Activated T-cell treated with anti-CD3 and anti-CD28 coated beads for 48 hours (primary cell): Measurements from ENCODE around the gene TMCO5A.
"Not testable (repeated sequence)": the region's sequence is repeated elsewhere in the genome, so short reads cannot be mapped to it uniquely, and the experiment has no call there.

Experiments used
- DNase-seq: peaks from one replicate; pipeline ENCODE4 v3.0.0-alpha.2; 2020; ENCODE audit warnings: low read depth

Gene TMCO5A

DNA sequence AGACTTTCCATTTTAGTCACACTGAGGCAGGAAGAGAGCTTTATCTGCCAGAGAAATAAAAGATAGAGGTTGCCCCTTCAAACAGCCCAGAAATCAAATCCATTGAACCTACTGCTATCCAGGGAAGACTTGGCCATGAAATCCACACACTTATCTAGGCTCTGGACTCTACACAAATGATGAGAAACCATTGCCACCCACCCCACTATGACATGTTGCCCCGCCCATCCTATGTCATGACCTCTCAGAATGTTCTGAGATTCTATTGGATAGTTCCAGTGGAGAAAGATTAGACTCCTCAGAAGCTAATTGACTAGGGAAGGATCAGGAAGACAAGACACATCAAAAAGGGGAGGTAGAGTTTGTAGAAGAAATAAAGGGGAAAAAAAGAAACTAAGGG lies at the start of gene TMCO5A:
TMCO5A (plus strand) TSS at position 301 of the 400 bp plus-strand sequence. CDS start 1,684 bp downstream, outside the sequence.
- DNase-seq, result no peak

DNA sequence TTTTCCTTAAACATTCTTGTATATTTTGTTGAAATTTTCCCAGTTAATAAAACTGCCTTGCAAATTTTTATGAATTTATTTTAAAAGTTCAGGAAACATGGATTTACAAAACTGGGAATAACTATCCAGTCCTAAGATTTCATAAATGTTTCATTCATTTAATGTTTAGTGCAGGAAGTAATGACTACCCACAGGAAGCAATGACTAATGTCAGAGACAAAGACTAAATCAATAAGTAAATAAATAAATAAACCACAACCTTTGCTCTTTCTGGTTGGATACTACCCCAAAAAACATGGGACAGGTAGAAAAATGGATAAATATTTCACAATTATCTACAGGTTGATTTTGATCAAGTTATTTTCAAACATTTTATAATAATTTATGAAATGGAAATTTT lies 48.8 kb upstream of the TMCO5A start:
- no peak for DNase-seq

DNA sequence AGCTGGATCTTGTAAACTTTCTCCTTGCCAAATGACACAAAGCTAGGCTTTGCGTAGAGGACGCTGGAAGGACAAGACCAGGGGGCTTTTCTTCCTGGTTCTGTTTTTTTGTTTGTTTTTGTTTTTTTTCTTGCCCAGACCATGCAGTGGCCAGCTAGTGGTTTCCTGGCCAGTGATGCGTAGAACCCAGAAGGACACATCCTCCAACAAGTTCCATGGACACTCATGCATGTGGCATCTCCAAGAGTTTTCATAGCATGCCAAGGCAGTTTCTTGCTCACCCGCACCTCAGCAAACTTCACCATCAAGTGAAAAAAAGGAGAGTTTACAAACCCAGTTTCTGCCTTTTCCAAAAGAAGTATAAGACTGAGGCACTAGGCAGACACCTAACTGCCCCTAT lies 46.1 kb upstream of the TMCO5A start:
- no peak for DNase-seq

DNA sequence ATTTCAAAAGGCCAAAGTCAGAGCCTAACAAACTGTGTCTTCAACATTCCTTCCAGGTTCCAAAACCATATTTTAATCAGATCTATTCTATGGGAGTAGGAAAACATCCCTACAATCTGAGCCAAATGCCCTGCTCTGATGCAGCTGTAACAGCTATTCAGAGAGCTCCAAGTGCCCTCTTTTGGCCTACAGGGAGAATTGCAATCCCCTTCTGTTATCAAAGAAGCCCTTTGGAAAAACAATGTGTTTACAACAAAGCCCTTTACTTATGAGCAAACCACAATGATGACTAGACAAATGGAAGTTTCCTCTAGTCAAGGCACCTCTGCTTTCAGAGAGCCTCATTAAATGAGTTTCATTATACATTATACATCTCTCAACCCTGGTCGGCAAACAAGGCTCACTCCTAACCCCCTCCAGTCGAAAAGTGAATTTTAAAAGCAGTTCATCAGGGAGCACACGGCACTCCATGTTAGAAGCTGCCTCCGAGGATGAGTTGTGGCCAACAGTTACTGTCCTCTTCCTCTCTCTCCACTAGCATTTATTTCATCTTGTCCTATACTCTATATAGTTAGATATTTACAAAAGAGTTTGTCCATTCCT lies 42.6 kb upstream of the TMCO5A start:
- no peak for DNase-seq

DNA sequence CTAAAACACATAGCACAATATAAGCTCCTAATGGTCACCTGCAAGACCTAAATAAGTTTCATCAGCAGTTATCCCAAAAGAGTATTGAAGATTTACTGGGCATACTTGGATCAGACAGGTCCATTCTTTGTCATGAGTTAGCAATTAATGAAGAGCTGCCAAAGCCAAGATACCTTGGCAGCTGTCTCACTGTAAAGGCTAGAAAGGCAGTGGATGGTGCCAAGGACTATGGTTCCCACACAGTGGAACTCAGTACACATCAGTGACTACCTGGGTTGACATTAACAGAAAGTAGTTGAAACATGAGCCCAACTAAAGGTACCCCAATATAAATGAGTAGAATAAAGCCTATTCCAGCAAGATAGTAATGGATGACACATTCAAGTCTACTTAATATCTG lies 41.1 kb upstream of the TMCO5A start:
- DNase-seq, result no peak

DNA sequence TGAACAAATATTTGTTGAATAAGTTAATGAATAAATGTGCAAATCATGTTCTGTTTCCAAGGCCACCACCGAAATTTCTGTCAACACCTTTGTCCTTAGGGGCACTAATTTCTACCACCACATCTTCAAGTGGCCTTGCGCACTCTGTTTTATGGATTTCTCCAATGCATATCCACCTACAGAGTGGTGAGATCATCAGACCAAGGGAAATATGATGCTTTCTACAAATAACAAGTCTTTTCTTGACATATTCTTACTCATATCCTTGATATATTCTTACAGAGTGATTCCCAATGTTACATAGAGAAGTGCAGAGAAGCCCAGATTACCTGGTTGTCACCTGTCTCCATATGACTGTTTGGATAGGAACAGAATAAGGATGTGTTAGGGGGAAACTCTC lies 36.1 kb upstream of the TMCO5A start:
- no peak for DNase-seq

DNA sequence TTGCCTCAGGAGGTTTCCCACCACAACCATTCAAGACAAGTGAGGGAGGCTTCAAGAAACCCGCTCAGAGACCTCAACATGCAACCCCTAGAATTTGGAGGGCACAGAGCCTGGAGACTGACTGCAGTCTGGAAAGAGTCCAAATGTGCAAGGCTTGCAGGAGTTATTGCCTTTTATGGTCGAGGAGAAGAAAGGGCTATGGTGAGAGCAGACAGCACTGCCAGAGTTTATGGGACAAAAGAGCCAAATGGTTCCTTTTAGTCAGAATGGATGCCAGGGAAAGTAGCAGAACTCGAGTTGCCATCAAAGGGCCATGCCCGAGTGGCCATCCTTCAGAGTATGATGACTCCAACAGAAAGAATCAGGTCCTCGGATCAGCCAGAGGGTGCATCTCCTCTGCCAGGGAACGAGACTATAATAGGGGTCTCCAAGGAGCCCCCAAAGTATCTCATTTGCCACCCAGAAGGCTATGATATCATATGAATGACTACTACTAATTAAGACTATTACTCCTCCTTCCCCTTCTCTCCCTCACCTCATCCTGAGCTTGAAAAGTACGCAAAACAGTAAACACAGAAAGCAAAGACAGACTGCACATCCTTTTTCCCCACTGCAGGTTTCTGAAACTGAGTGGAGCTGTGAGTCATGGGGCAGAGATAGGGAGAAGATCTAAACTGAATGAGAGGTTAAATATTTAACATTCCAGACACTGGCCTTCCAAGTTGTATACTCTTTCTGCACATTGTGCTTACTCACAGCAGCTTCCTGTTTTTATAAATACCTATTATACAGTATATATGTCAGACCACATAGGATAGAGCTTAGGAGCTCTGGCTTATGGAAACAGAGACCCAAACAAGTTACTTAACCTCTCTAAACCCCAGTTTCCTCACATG lies 33.9 kb upstream of the TMCO5A start:
- no peak for DNase-seq

DNA sequence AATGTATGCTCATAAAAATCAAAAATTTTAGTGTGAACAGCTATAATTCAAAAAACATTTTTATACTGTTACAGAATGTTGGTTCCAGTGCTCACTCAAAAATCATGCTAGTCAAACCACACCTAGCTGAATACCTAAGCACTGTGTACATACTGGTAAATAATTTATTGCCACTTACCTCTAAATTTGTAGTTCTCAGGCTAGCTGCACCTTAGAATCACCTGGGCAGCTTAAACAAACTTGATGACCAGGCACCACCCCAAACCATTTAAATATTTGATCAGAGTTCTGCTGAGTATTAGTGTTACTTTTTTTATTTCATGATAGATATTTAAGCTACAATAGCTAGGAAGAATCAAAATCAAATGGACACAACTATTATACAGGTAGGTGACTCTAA lies 32.3 kb upstream of the TMCO5A start:
- DNase-seq, result no peak

DNA sequence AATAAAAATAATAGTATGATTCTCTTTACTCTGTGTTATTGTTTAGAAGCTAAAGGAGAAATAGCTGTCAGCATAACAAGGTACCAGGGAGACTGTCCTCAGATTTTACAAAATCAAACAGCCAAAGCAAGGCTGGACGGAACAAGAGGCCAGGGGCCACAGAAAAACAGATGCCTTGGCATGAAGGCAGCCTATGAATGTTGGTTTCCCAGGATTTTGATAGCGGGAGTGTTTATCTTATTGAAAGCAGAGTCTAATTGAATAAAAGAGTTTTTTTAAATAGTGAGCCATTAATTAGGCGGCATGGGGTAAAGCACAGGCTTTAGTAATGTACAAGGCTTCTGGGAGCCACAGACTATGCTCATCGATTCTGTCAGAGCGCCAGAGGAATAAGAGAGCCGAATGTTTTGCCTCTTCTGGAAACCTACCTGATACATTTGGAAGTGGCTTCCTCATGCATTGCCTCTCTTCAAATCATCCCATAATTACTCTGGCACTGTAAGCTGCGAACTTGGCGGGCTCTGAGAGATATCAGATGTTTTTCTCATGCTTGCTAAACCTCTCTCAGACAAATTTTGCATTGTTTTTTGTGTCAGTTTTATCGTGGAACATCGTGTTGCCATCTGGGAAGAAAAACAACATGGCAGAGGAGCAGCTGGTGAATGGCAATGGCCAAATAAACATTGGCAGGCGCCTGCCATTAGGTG lies 30.4 kb upstream of the TMCO5A start:
- no peak for DNase-seq

DNA sequence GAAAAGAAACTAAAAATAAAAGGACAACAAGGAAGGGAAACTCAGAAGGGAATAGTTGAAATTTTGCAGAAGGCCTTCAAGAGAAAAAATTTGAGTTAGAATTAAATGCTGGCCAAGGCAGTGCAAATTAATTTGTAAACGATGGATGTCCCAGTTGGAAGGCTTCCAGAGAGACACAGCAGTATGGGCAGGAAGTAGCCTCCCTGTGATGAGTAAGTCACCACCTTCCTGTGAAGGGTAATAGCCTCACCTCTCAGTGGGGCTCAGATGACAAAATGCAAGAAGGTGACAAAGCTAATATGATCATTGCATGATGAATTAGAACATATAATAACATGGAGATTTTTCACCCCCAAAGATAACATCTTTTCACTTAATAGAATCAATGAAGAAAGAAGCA lies 27.3 kb upstream of the TMCO5A start:
- no peak for DNase-seq

DNA sequence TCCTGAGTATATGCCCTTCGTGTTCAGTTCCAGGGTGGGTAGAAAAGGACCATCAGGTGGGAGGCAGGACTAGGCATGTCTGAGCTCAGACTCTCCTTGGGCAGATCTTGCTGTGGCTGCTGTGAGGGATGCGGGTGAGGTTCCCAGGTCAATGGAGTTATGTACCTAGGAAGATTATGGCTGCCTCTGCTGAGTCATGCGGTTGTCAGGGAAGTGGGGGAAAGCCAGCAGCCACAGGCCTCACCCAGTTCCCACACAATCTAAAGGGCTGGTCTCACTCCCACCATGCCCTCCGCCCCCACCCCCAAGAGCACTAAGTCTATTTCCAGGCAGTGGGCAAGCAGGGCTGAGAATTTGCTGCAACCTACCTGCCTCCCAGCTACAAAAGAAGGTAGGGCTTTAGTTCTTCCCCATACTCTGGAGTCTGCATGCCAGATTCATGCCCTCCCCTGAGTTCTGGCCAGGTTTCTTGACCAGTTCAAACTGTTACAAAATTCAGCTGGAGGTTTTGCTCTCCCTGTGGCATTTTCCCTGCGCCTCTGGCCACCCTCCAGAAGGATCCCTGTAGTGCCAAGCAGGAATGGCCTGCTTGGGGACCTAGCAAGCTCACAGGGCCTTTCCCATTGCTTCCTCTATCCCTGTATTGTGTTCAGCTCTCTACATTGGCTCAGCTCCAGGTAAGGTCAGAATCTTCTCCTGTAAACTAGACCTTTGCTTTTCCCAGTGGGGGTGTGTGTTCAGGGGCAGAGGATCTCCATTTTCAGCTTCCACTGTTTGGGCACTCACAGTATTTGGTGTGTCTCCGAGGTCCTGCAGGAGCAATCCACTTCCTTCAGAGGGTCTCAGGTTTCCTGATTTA lies 12.7 kb upstream of the TMCO5A start:
- DNase-seq, result no peak

DNA sequence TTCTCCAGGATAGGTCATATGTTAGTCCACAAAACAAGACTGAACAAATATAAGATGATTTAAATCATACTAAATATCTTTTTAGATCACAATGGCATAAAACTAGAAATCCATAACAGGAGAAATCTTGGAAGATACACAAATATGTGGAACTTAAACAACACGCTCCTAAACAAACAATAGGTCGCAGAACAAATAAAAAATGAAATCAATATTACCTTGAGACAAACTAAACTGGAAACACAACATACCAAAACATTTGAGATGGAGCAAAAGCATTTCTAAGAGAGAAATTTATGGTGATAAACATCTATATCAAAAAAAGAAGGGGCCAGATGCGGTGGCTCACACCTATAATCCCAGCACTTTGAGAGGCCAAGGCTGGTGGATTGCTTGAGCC lies 8.3 kb upstream of the TMCO5A start:
- DNase-seq, result no peak

DNA sequence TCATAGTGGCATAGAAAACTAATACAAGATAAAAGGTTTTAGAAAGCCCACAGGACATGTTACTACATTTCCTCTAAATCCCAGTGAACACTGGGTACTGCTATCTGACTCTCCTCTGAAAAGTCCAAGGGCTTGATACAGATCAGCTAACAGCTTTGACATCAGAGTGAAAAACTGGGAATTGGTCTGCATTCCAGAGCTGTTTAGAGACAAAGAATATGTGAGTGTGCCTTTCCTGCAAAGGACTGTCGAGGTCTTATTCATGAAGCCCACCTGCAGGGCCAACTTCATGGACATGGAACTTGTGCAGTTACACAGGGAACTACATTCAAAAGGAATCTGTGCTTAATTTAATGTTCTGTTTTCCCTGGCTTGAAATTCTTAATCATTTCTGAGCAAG lies 5.2 kb upstream of the TMCO5A start:
- no peak for DNase-seq

DNA sequence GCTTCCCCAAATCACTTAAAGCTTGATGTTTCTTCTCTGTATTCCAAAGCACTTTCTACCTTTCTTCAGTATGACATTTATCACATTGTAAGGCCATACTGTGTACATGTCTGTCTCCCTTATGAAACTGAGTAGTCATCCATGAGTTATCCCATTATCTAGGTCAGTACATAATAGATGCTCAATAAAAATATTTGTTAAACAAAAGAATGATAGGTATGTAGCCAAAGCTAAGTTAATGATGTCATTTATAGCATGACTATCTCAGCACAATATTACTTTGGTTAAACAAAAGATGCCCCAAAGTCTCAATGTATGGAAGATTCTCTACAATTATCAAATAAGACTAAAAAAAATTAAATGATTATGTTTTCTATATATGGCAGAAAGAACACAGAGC lies 3.1 kb upstream of the TMCO5A start:
- no peak for DNase-seq

DNA sequence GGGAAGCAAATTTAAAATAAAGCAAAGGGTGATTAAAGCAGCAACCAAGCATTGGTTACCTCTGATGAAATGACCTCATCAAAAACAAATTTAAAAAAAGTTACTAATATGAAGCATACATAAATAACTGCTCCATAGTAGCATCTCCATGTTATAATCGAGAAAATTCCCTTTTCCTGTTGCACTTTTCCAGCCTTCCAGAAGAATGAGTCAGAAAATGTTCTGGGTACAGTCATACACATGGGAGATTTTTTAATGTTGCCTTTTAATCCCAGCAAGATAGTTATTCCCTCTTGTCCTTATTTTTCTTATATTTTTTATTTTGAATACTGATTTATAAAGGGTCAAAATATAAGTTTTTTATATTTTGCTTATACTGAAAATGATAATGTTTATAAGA lies 2.6 kb upstream of the TMCO5A start:
- DNase-seq, result no peak

DNA sequence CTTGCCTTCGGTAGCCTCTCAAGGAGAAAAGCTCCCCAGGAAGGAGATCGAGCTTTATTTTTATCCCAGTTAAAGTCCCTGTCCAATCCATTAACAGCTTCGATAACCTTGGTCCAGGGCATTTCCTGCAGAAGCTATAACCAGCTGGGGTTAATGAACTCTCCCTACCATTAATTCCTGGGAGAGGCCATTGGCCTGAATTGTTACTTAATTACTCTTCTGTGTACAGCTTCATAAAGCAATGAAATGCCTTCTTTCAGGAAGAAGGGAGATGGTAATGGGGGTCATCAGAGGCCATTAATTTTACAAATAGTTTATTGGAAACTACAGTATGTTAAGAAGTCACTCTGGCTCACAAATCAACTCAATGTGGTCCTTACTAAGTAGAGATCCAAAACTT lies 1.9 kb upstream of the TMCO5A start:
- no peak for DNase-seq

DNA sequence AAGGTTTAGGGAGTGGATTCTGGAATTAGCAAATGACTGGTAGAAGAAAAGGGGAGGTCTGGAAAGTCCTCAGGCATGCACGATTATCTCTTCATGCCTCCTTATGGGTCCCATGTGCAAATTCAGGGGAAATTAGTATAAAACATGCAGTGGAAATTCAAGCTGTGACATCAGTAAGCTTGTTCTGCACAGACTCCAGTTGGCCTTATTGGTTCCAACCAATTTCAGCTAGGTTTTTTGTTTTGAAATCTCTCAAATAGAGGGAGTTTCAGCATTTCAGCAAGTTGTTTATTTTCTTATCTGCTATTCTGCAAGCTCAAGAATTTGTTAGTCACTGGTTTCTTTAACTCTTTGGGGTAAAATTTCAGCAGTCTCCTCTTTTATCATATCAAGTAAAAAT lies 774 bp upstream of the TMCO5A start:
- DNase-seq, result no peak

DNA sequence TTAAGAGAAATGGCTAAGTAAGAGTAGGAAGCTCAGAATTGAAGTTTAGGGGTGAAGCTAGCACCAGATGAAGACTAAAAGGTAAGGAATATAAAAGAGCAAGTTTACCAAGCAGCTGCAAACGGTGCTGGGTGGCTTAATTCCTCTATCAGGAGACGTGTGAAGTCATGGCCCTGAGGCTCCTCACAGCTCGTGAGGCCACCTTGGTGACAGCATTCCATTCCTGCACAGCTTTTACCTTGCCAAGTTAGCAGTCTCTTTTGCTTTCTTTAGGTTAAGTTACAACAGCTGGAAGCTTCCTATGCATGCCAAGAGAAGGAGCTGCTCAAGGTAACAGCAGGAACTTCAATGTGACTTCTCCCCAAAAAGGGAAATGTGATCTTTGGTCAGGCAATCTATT lies 6.4 kb downstream of the TMCO5A start:
- DNase-seq, result no peak

DNA sequence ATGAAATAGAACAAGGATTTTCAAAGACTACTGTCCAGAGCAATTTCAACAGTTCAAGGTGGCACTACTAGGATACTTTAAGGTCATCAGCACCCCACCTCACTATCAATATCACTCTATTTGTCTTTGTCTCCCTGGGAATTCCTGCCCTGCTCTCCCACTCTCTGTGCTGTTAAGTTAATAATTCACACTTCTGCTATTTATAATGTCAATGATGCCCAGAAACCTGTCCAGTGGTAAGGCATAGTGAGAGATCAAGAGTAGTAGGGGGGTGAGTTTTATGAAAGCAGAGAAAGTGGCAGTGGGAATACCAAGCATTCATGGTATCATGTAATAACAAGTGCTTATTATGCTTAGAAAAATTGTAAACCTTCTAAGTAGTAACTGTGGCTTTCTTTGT lies 7.3 kb downstream of the TMCO5A start:
- DNase-seq, result no peak

DNA sequence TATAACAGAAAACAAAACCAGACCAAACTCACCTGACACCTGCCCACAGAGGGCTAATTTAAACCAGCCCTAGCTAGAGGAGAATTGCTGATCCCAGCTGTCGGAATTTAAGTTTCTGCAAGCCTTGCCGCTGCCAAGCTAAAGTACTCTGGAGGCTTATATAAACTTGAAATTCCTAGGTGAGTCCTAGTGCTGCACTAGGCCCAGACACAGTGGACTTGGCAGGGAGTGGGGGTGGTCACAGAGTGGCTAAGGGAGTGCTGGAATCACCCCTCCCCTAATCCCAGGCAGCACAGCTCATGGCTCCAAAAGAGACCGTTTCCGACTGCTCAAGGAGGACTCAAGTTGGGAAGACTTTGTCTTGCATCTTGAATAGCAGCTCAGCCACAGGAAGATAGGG lies 17.6 kb downstream of the TMCO5A start:
- DNase-seq, result no peak

DNA sequence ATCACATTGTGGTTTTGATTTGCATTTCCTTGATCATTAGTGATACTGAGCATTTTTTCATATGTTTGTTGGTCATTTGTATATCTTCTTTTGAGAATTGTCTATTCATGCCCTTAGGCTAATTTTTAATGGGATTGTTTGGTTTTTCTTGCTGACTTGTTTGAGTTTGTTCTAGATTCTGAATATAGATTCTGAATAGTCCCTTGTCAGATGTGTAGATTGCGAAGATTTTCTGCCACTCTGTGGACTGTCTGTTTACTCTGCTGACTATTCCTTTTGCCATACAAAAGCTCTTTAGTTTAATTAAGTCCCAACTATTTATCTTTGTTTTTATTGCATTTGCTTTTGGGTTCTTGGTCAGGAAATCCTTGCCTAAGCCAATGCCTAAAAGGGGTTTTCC lies 26.3 kb downstream of the TMCO5A start:
- DNase-seq, result not testable (repeated sequence)

DNA sequence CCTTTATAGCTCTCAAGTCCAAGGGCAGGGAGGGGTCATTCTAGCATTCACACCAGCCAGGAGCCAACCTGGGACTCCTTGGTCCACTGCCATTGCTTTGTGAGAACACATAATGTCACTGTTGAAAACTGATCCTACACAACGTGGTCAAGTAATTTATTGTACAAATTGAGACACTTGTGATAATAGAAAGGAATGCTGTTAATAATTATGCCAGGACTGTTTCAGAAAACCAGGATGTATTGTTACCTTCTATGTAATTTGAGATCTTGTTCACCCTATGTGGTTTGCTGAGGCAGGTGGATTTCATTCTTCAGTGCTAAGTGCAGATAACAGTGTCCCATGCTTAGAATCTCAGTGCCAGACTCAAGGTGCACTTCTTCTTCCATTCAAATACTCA lies 33.3 kb downstream of the TMCO5A start:
- DNase-seq, result no peak
